Stimulated activated CD4-positive, alpha-beta T cell treated with anti-CD3 and anti-CD28 coated beads, Interleukin-15, amount 100 ng/mL, for 24 hours (primary cell): ENCODE results near the gene APLF.
"Not testable (repeated sequence)": the region's sequence is repeated elsewhere in the genome, so short reads cannot be mapped to it uniquely, and the experiment has no call there.

Experiments
- DNase-seq: peaks from one replicate; pipeline ENCODE4 v3.0.0-alpha.2; 2020

The APLF gene

GRCh38 chr2:68482296-68482820 lies 15.0 kb downstream of the APLF start:
- no peak for DNase-seq

GRCh38 chr2:68483011-68483410 lies 15.6 kb downstream of the APLF start:
- no peak for DNase-seq

GRCh38 chr2:68487773-68488355 lies 20.5 kb downstream of the APLF start:
- DNase-seq = no peak

GRCh38 chr2:68488605-68489004 lies 21.2 kb downstream of the APLF start:
- not testable (repeated sequence) for DNase-seq

GRCh38 chr2:68489282-68489681 lies 21.9 kb downstream of the APLF start:
- DNase-seq = no peak

GRCh38 chr2:68491582-68491981 lies 24.2 kb downstream of the APLF start:
- no peak for DNase-seq

- no peak for DNase-seq
Measured at GRCh38 chr2:68499133-68499532, 31.7 kb downstream of the APLF start.

GRCh38 chr2:68500649-68501048 lies 33.3 kb downstream of the APLF start:
- no peak for DNase-seq

- DNase-seq = no peak
Measured at GRCh38 chr2:68501768-68502167, 34.4 kb downstream of the APLF start.

- no peak for DNase-seq
Measured at GRCh38 chr2:68505603-68506159, 38.3 kb downstream of the APLF start.

GRCh38 chr2:68506170-68506569 lies 38.8 kb downstream of the APLF start:
- DNase-seq = no peak

- no peak for DNase-seq
Measured at GRCh38 chr2:68512326-68512725, 44.9 kb downstream of the APLF start.

- DNase-seq = no peak
Measured at GRCh38 chr2:68512966-68513365, 45.6 kb downstream of the APLF start.

GRCh38 chr2:68514316-68514929 lies 47.0 kb downstream of the APLF start:
- no peak for DNase-seq

- DNase-seq = no peak
Measured at GRCh38 chr2:68516051-68516955, 48.9 kb downstream of the APLF start.

- no peak for DNase-seq
Measured at GRCh38 chr2:68519236-68519635, 51.9 kb downstream of the APLF start.

GRCh38 chr2:68521037-68521436 lies 53.7 kb downstream of the APLF start:
- no peak for DNase-seq

- not testable (repeated sequence) for DNase-seq
Measured at GRCh38 chr2:68526943-68527342, 59.6 kb downstream of the APLF start.

GRCh38 chr2:68527343-68528081 lies 60.1 kb downstream of the APLF start:
- not testable (repeated sequence) for DNase-seq

GRCh38 chr2:68529156-68529555 lies 61.8 kb downstream of the APLF start:
- not testable (repeated sequence) for DNase-seq

- not testable (repeated sequence) for DNase-seq
Measured at GRCh38 chr2:68529651-68530050, 62.3 kb downstream of the APLF start.

GRCh38 chr2:68536000-68536399 lies 68.6 kb downstream of the APLF start:
- DNase-seq = no peak

GRCh38 chr2:68537011-68537410 lies 69.6 kb downstream of the APLF start:
- no peak for DNase-seq
